HEK293 (cell line): ENCODE results near the gene DDB1.

Source experiments
- BCL11A ChIP-seq: fragments of 450-650 bp; formaldehyde crosslinking; IDR thresholded peaks from 2 replicates; pipeline ENCODE4 v1.5.1; 2016; ENCODE audit warnings: low read depth, missing biosample characterization, missing genetic modification characterization
- BCL11B ChIP-seq: fragments of 450-650 bp; formaldehyde crosslinking; IDR thresholded peaks from 2 replicates; pipeline ENCODE4 v1.5.1; 2016; ENCODE audit warnings: low read depth, missing biosample characterization, missing genetic modification characterization
- IKZF3 ChIP-seq: fragments of 450-650 bp; IDR thresholded peaks from 2 replicates; pipeline ENCODE4 v1.5.0; 2018; ENCODE audit warnings: missing biosample characterization, mild to moderate bottlenecking, missing genetic modification characterization, moderate library complexity
- KLF17 ChIP-seq: fragments of 450-650 bp; formaldehyde crosslinking; IDR thresholded peaks from 2 replicates; pipeline ENCODE4 v1.5.1; 2016; ENCODE audit warnings: missing biosample characterization, missing genetic modification characterization
- KLF8 ChIP-seq: fragments of 450-650 bp; formaldehyde crosslinking; IDR thresholded peaks from 2 replicates; pipeline ENCODE4 v1.5.1; 2016; ENCODE audit warnings: missing biosample characterization, missing genetic modification characterization
- KLF9 ChIP-seq: fragments of 450-650 bp; formaldehyde crosslinking; IDR thresholded peaks from 2 replicates; pipeline ENCODE4 v1.5.1; 2016; ENCODE audit warnings: missing biosample characterization, missing genetic modification characterization, low read depth
- SP3 ChIP-seq: fragments of 450-650 bp; formaldehyde crosslinking; IDR thresholded peaks from 2 replicates; pipeline ENCODE4 v1.5.1; 2016; ENCODE audit warnings: missing biosample characterization, missing genetic modification characterization
- WT1 ChIP-seq: fragments of 450-650 bp; formaldehyde crosslinking; IDR thresholded peaks from 2 replicates; pipeline ENCODE4 v1.5.1; 2016; ENCODE audit warnings: missing biosample characterization, missing genetic modification characterization
- ZBTB17 ChIP-seq: fragments of 450-650 bp; formaldehyde crosslinking; IDR thresholded peaks from 2 replicates; pipeline ENCODE4 v1.5.1; 2016; ENCODE audit warnings: missing biosample characterization, missing genetic modification characterization
- ZBTB21 ChIP-seq: fragments of 450-650 bp; formaldehyde crosslinking; IDR thresholded peaks from 2 replicates; pipeline ENCODE4 v1.5.1; 2017; ENCODE audit warnings: missing biosample characterization, missing genetic modification characterization
- ZFP37 ChIP-seq: fragments of 450-650 bp; formaldehyde crosslinking; IDR thresholded peaks from 2 replicates; pipeline ENCODE4 v1.5.1; 2016; ENCODE audit warnings: missing biosample characterization, missing genetic modification characterization
- ZNF157 ChIP-seq: fragments of 450-650 bp; formaldehyde crosslinking; IDR thresholded peaks from 2 replicates; pipeline ENCODE4 v1.5.1; 2016; ENCODE audit warnings: missing biosample characterization, missing genetic modification characterization
- ZNF324 ChIP-seq: fragments of 450-650 bp; formaldehyde crosslinking; IDR thresholded peaks from 2 replicates; pipeline ENCODE4 v1.5.1; 2016; ENCODE audit warnings: missing biosample characterization, missing genetic modification characterization
- ZNF473 ChIP-seq: fragments of 450-650 bp; formaldehyde crosslinking; IDR thresholded peaks from 2 replicates; pipeline ENCODE4 v1.5.1; 2017; ENCODE audit warnings: missing biosample characterization, missing genetic modification characterization
- ZNF518A ChIP-seq: fragments of 450-650 bp; formaldehyde crosslinking; conservative IDR thresholded peaks from 2 replicates; pipeline ENCODE4 v1.5.1; 2016; ENCODE audit warnings: low read depth, missing biosample characterization, missing genetic modification characterization
- ZNF561 ChIP-seq: fragments of 450-650 bp; IDR thresholded peaks from 2 replicates; pipeline ENCODE4 v1.5.1; 2018; ENCODE audit warnings: missing biosample characterization, missing genetic modification characterization, borderline replicate concordance
- ZNF660 ChIP-seq: fragments of 450-650 bp; IDR thresholded peaks from 2 replicates; pipeline ENCODE4 v1.5.1; 2018; ENCODE audit warnings: missing biosample characterization, mild to moderate bottlenecking, missing genetic modification characterization
- ZNF664 ChIP-seq: fragments of 450-650 bp; formaldehyde crosslinking; IDR thresholded peaks from 2 replicates; pipeline ENCODE4 v1.5.1; 2016; ENCODE audit warnings: missing biosample characterization, missing genetic modification characterization
- ZNF76 ChIP-seq: fragments of 450-650 bp; formaldehyde crosslinking; IDR thresholded peaks from 2 replicates; pipeline ENCODE4; 2016; ENCODE audit warnings: low read depth, missing biosample characterization, missing genetic modification characterization, borderline replicate concordance
- ZNF792 ChIP-seq: fragments of 450-650 bp; formaldehyde crosslinking; IDR thresholded peaks from 2 replicates; pipeline ENCODE4 v1.5.1; 2016; ENCODE audit warnings: missing biosample characterization, missing genetic modification characterization
- ZNF843 ChIP-seq: fragments of 450-650 bp; formaldehyde crosslinking; IDR thresholded peaks from 2 replicates; pipeline ENCODE4 v1.5.1; 2016; ENCODE audit warnings: missing biosample characterization, missing genetic modification characterization
- TF ChIP-seq, protein P1 (sequence below): fragments of 450-650 bp; formaldehyde crosslinking; IDR thresholded peaks from 2 replicates; pipeline ENCODE4 v1.5.1; 2016; ENCODE audit warnings: missing biosample characterization, missing genetic modification characterization
- TF ChIP-seq, protein P2 (sequence below): IDR thresholded peaks from 2 replicates; pipeline ENCODE4 v1.6.1; 2011; ENCODE audit warnings: mild to moderate bottlenecking, low read depth, low read length, borderline replicate concordance
- TF ChIP-seq, protein P3 (sequence below): fragments of 450-650 bp; formaldehyde crosslinking; IDR thresholded peaks from 2 replicates; pipeline ENCODE4 v1.5.1; 2016; ENCODE audit warnings: missing biosample characterization, missing genetic modification characterization
- TF ChIP-seq, protein P4 (sequence below): fragments of 450-650 bp; formaldehyde crosslinking; IDR thresholded peaks from 2 replicates; pipeline ENCODE4 v1.5.1; 2016; ENCODE audit warnings: missing biosample characterization, missing genetic modification characterization

DDB1 gene

GRCh38 chr11:61361741-61362541 is 29.0 kb upstream of the DDB1 start, which contains the start of the genes CYB561A3 and TMEM138 (continued):
- TF ChIP-seq KLF17 (tag by site-specific recombination): 0 out of 2 replicates have a peak, but pooled peaks have one; percentile 8
- TF ChIP-seq ZBTB17 (tag by site-specific recombination): peak; percentile 90
- 0 out of 2 replicates have a peak, but pooled peaks have one; percentile 22 for TF ChIP-seq IKZF3 (tag by site-specific recombination)
- TF ChIP-seq SP3: peak; percentile 84
- TF ChIP-seq BCL11A: 0 out of 2 replicates have a peak, but pooled peaks have one; percentile 16
- TF ChIP-seq ZNF792 (tag by site-specific recombination): no peak
- TF ChIP-seq ZNF843 (tag by site-specific recombination): 0 out of 2 replicates have a peak, but pooled peaks have one; percentile 23
- TF ChIP-seq ZNF157 (tag by site-specific recombination): no peak
- no peak for TF ChIP-seq ZNF473 (tag by site-specific recombination)
- 0 out of 2 replicates have a peak, but pooled peaks have one; percentile 66 for TF ChIP-seq BCL11B (tag by site-specific recombination)
- TF ChIP-seq ZNF76 (tag by site-specific recombination): peak; percentile 91
- TF ChIP-seq ZBTB21 (tag by site-specific recombination): no peak
- TF ChIP-seq ZNF561: peak; percentile 65; the same call in 1 of the 2 replicates
- TF ChIP-seq ZNF660: peak; percentile 83
- TF ChIP-seq WT1 (tag by site-specific recombination): 0 out of 2 replicates have a peak, but pooled peaks have one; percentile 6
- TF ChIP-seq ZFP37 (tag by site-specific recombination): no peak
- TF ChIP-seq KLF9: peak; percentile 64; the same call in 1 of the 2 replicates
- 0 out of 2 replicates have a peak, but pooled peaks have one; percentile 25 for TF ChIP-seq ZNF324 (tag by site-specific recombination)
- TF ChIP-seq, protein P1, sequence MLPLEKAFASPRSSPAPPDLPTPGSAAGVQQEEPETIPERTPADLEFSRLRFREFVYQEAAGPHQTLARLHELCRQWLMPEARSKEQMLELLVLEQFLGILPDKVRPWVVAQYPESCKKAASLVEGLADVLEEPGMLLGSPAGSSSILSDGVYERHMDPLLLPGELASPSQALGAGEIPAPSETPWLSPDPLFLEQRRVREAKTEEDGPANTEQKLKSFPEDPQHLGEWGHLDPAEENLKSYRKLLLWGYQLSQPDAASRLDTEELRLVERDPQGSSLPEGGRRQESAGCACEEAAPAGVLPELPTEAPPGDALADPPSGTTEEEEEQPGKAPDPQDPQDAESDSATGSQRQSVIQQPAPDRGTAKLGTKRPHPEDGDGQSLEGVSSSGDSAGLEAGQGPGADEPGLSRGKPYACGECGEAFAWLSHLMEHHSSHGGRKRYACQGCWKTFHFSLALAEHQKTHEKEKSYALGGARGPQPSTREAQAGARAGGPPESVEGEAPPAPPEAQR (tag by site-specific recombination): no peak
- TF ChIP-seq ZNF518A: peak; percentile 79
- TF ChIP-seq ZNF664 (tag by site-specific recombination): no peak
- TF ChIP-seq, protein P2, sequence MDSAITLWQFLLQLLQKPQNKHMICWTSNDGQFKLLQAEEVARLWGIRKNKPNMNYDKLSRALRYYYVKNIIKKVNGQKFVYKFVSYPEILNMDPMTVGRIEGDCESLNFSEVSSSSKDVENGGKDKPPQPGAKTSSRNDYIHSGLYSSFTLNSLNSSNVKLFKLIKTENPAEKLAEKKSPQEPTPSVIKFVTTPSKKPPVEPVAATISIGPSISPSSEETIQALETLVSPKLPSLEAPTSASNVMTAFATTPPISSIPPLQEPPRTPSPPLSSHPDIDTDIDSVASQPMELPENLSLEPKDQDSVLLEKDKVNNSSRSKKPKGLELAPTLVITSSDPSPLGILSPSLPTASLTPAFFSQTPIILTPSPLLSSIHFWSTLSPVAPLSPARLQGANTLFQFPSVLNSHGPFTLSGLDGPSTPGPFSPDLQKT: no peak; the same call in 1 of the 2 replicates
- TF ChIP-seq, protein P3, sequence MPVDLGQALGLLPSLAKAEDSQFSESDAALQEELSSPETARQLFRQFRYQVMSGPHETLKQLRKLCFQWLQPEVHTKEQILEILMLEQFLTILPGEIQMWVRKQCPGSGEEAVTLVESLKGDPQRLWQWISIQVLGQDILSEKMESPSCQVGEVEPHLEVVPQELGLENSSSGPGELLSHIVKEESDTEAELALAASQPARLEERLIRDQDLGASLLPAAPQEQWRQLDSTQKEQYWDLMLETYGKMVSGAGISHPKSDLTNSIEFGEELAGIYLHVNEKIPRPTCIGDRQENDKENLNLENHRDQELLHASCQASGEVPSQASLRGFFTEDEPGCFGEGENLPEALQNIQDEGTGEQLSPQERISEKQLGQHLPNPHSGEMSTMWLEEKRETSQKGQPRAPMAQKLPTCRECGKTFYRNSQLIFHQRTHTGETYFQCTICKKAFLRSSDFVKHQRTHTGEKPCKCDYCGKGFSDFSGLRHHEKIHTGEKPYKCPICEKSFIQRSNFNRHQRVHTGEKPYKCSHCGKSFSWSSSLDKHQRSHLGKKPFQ (tag by site-specific recombination): 0 out of 2 replicates have a peak, but pooled peaks have one; percentile 16
- peak; percentile 71 for TF ChIP-seq KLF8 (tag by site-specific recombination)
- TF ChIP-seq, protein P4, sequence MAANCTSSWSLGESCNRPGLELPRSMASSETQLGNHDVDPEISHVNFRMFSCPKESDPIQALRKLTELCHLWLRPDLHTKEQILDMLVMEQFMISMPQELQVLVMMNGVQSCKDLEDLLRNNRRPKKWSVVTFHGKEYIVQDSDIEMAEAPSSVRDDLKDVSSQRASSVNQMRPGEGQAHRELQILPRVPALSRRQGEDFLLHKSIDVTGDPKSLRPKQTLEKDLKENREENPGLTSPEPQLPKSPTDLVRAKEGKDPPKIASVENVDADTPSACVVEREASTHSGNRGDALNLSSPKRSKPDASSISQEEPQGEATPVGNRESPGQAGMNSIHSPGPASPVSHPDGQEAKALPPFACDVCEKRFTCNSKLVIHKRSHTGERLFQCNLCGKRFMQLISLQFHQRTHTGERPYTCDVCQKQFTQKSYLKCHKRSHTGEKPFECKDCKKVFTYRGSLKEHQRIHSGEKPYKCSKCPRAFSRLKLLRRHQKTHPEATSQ (tag by site-specific recombination): peak; percentile 62; the same call in 1 of the 2 replicates
